Ramos (cell line): Measurements from ENCODE around the gene HIGD2A.

Source experiments
- in situ Hi-C: fragments of 300-500 bp; cut with MboI; formaldehyde crosslinking; loops from one replicate; pipeline ENCODE4 v1.14.3; 2022; ENCODE audit warnings: low sequenced_read_pairs; ENCODE audit not compliant: unreplicated experiment

Gene HIGD2A

DNA sequence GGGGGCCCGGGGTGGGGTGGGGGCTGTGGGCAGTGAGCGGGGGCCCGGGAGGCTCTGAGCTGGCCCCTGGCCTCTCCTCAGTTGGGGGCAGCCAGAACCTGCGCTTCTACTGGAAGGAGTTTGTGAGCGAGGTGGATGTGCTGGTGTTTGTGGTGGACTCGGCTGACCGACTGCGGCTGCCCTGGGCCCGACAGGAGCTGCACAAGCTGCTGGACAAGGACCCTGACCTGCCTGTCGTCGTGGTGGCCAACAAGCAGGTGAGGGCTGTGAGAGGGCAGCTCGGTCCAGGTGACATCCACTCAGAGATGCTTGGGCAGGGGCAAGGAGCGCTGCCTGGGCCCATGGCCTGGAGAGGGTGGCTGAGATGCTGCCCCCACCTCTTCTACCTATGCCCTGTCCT is 19.8 kb upstream of the HIGD2A start:
- in situ Hi-C loops = no loop called here

DNA sequence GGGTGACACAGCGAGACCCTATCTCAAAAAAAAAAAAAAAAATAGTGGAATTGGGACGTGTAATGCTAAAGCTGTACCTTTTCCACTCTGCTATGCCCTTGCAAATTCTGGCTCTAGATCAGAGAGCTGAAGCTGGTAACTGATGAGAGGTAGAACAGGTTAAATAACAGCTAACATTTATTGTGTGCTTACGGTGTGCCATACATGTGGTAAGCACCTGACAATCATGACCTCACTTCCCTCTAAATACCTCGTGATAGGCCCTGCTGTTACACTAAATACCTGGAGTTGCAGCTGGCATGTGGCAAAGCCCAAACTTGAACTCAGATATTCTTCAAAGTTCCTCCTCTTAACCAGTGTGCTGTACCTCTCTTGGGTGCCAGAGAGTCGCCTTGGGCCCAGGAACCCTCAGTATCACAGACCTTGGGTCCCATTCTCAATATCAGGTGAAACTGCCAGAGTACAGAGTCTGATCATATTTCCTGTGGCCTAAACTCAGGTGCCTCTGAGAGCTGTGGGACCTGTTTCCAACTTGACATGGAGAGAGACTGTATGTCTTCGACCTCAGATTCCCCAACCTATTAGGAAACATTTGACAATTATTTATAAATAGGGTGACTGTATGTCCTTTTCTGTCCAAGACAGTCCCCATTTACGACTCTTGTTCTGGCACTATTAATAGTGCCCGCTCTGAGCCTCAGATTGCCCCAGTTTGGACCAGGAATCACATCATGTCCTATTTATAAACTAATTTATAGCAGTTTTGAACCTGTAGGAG is 18.4 kb upstream of the HIGD2A start:
- in situ Hi-C loops = no loop called here

DNA sequence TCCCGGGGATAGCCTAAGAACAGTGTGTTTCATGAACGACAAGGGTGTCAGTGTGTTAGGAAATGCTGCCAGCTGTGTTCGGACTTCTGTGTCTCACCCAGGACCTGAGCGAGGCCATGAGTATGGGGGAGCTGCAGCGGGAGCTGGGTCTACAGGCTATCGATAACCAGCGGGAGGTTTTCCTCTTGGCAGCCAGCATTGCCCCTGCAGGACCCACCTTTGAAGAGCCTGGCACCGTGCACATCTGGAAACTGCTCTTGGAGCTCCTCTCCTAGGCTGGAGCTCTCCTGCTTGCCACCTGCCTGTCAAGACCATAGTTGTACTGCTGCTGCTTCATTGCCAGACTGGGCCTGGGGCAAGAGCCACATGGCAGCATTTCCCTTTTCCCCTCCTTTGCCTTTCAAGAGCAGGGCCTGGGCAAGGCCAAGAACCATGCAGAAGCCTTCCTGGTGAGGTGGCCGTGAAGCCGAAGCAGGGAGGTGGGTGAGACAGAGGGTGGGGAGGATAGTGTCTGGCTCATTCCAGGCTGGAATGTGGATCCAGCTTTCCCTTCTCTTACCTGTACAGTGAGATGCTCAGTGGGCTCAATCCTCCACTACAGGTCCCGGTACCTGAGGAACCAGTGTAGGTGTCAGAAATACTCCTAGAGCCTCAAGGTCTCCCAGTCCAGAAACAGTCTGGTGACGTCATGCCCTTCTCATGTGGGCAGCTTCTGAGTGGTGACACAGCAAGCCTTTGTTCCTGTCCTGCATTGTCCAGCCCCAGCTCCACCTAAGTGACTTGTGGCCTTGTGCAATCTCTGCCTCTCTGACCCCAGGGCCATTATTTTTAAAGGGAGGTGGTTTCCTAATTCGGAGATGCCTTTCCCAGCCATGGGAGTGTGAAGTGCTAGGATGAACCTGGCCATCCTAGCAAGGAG is 16.7 kb upstream of the HIGD2A start:
- in situ Hi-C loops = no loop called here

DNA sequence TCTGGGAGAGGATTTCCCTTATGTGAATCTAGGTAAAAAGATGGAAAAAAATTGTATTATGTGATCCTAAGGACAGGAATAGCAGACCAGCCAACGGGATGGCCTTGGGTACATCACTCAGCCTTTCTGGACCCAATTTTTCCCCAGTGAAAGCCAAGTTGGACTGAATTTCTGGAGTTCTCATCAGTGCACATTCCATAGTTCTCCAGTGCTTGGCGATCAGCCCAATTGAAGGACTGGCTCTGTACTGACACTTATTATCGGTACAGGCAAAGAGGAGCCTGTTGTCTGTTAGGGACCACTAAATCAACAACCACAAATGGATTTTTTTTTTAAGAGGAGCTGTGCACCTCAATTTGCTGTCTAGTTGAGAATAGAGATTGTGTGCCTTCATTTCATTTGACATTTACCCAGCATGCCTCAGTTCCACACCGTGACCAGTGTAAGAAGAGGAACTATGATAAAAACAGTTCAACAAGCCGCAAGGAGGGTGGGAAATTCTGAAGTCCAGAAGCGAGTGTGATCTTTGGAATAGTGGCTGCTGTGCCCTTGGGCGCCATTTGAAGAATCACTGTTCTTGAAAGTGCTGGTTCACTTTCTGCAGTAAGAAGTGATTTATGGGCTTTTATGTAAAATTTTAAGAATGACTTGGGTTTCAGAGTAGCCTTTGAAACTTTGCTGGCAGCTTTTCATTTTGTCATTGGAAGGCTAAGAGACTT is 15.3 kb upstream of the HIGD2A start:
- in situ Hi-C loops = no loop called here

DNA sequence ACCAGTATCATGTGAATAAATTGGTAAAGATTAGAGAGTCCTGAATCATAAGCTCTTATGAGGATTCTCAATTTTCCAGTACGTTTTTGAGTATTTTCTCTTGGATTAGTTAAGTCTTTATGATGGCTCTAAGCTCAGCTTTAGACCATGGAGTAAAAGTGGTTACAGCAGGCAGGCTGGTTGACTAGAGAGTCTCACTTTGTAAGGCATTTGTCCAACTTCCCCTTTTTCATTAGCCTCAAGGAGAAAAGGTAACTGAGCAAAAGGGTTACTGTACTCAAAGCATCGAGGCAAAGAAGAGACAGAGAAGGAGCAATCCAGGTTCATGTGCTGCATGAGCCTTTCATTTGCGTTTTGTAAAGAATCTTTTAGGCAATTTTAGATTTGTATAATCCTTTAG is 8.7 kb upstream of the HIGD2A start:
- in situ Hi-C loops = no loop called here

DNA sequence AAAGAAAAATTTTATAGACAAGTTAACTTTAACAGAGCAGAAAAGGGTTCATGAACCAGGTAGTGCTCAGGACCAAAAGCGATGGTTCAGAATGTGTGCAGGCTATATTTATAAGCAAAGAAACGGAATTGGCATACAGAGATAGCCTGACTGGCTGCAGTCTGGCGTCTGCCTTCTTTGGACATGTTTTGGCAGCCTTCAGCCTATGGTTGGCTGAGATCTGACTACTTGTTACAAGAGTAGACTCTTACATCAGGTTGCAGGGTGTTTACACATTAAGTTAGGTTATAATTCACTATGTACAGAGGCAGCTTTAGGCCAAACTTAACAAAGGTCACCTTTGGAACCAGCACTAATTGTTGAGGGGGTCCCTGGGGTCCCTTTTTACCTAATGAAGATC is 7.1 kb upstream of the HIGD2A start:
- in situ Hi-C loops = no loop called here

DNA sequence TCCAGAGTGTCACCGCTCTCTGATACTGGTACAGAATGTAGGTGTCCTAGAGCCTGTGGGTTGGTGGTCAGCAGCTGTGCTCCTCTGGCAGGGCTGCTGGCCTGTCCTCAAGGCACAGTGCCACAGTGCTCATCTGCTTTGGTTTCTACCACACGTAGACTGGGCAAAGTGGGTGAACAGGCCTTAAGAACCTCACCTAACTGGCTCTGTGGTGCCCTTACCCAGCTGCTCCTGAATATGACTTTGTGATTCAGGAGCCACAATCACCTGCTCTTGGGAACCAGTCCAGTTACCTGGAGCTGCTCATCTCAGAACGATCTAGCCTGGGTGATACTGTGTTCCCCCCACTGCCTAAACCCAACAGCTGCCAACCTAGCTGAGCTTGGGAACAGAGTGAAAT is 6.6 kb upstream of the HIGD2A start:
- in situ Hi-C loops = no loop called here

DNA sequence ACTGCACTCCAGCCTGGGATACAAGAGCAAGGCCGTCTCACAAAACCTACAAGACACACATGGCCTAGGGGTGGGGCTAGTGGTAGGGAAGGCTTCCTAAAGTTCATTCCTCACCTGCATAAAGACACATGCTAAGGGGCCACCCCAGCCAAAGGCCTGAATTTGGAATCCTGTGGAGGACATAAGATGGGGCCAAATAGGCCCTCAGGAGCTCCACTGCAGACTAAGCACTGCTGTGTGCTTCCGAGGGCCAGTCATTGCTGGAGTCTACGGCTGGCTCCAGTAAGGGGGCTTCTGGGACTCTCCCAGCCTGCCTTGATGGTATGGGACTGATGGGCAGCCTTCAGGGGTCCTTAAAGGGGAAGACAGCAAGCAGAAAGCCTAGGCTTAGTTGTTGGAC is 5.8 kb upstream of the HIGD2A start:
- in situ Hi-C loops = no loop called here

DNA sequence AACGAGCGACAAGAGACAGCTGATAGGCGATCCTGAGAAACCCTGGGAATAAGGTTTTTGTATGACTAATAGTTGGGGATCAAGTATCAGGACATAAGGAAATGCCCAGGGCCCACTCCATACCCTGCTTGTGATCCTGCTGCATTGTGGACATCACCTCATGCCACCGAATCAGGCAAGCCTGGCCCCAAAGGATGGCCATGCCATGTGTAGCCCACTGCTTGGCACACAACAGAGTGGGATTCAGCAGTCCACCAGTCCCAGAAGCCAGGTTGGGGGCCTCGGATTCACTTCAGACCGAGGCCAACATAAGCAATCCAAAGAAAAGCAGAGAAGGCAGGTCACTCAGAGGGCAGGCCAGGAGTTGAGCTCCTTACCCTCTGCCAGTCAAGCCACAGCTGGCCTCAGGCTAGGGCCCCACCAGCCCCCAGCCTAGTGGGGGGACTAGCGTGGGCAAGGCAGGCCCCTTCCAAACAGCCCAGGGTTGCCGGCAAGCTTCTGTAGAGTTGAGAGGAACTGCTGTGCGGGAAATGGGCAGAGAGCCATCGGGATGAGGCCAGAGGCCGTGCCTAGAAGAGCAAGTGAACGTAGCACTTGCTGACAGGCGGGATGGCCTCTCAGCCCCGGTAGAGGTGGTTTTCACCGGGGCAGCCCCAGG is 5.2 kb upstream of the HIGD2A start:
- in situ Hi-C loops = no loop called here

DNA sequence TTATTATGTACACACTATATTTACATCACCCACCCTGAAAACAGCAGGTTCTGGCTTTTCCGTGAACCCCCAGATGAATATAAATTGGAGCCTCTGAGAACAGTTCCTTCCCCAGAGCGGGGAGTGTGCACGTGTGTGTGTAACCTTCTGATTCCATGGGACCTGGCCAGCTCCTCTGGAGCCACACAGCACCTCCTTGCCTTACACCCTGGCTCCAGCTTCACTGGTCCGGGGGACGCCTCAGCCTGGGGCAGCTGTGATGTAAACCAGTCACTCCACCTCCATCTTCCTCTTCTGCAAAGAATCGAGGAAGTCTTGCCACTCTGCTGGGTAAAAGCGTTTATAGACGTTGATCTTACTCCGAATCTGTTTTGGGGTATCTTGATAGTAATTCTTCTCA is 4.6 kb upstream of the HIGD2A start:
- in situ Hi-C loops = no loop called here

DNA sequence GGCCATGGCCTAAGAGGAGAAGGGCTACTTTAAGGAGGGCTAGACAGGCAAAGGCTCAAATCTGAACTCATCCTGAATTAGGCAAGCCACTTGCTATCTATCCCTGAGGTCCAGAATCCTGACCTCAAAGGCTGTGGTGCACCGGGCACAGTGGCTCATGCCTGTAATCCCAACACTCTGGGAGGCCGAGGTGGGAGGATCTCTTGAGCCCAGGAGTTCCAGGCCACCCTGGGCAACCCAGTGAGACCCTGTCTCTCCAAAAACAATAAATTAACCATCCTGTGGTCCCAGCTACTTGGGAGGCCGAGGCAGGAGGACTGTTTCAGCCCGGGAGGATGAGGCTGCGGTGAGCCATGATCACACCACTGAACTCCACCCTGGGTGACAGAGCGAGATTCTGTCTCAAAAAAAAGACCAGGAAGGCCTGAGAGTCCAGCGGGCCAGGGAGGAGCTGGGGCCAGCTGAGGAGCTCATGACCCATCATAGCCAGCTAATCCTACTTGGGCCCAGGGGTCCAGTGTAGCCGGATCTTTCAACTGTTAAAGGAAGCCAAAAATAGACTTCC is 4.1 kb upstream of the HIGD2A start:
- in situ Hi-C loops = no loop called here

DNA sequence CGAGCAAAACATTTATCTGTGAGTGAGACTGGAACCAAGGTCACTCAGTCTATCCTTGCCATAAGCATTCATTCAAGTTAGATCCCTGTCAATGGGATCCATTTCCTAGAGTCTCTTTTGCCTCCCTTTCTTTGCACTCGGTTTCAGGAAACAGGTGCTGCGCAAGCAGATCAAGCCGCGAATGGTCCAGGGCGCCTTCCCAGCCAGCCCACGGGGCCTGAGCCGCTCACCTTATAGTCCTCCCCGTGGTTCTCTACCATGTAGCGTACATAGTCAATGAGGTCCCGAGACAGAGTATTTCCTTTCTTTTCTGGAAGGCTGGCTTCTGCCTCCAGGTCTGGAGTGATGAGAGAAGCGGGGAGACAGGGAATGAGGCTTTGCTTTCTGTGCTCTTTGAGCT is 3.6 kb upstream of the HIGD2A start:
- in situ Hi-C loops = no loop called here

DNA sequence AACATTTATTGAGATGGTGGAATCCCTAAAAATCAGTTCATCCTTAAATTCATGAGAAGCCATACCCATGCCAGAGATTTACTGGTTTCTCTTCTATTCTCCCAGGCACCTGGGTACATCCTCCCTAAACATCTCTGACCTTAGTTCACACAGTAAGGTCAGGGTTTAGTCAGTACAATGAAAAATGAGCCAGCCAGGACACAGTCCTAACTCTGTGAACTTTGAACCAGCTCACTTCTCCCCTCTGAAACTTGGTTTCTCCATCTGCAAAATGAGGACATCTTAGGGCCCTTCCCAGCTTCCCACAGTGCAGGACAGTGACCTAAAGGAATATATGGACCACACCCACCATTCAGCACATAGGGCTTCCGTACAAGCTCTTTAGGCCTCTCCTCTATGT is 2.1 kb upstream of the HIGD2A start:
- in situ Hi-C loops = no loop called here

DNA sequence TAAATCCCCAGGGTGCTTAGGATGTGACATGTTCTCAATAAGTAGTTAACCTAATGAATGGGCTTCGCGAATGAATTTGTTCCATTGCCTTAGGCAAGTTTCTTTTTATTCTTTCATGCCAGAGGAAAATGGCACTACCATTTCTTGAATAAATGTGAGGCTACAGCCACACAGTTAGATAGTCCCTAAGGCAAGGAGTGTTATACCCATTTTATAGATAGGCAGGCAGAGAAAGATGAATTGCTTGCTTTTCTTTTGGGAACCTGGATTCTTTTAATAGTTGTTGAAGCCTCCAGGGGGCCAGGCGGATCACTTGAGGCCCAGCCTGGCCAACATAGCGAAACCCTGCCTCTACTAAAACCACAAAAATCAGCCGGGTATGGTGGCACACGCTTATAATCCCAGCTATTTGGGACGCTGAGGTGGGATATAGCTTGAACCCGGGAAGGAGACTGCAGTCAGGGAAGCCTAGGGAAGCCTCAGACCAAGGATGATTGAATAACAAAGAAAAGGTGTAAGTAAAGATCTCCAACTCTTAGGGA is 1.1 kb upstream of the HIGD2A start:
- in situ Hi-C loops = no loop called here

DNA sequence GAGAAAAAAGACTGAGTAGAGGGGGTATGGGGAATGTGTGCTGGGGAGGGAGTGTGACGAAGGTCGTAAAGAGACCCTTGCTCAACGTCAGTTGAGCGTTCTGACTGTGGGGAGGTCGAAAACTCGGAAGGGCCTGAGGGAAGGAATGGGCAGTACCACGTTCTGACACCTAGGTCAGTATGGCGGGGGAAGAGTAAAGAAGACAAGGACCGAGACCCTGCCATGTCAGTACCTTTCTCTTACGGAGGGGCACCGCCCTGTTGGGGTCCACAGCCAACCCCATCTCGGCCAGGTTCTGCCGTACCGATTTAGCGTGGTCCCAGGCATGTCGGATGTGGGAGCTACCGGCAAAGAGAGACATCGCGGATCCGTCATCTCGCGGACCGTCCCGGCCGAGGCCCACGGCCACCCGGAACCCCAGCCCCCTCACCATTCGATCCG is 528 bp upstream of the HIGD2A start:
- in situ Hi-C loops = no loop called here

DNA sequence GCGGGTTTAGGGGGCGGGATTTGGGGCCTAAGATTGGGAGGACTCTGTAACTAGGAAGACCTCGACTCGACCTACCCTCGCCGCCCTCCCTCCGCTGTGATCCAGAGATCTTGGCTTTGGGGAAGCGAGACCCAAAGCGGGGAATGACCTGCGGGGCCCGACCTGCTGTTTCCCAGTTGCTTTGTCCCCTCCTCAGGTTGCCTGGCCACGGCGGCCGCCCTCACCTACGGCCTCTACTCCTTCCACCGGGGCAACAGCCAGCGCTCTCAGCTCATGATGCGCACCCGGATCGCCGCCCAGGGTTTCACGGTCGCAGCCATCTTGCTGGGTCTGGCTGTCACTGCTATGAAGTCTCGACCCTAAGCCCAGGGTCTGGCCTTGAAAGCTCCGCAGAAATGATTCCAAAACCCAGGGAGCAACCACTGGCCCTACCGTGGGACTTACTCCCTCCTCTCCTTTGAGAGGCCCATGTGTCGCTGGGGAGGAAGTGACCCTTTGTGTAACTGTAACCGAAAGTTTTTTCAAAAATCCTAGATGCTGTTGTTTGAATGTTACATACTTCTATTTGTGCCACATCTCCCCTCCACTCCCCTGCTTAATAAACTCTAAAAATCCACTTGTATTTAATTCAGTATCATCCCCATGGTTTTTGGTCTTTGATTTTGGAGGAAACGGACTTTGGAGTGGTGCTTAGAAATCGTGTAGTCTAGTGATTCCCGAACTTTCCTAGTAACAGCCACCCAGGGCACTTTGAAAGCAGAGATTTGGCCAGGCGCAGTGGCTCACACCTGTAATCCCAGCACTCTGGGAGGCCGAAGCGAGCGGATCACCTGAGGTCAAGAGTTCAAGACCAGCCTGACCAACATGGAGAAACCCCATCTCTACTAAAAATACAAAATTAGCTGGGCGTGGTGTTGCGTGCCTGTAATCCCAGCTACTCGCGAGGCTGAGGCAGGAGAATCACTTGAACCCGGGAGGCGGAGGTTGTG is 878 bp downstream of the HIGD2A start:
- in situ Hi-C loops = no loop called here

DNA sequence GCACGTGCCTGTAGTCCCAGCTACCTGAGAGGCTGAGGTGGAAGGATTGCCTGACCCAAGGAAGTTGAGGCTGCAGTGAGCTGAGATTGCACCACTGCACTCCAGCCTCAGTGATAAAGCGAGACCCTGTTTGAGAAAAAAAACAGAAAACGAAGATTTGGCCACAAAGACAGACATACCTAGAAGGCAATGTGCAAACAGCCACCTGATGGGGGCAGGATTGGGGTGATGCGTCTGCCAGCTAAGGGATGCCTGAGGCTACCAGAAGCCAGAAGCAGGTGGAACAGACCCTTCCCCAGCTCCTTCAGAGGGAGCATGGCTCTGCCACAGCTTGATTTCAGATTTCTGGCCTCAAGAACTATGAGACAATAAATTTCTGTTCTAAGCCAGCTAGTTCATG is 2.9 kb downstream of the HIGD2A start:
- in situ Hi-C loops = no loop called here

DNA sequence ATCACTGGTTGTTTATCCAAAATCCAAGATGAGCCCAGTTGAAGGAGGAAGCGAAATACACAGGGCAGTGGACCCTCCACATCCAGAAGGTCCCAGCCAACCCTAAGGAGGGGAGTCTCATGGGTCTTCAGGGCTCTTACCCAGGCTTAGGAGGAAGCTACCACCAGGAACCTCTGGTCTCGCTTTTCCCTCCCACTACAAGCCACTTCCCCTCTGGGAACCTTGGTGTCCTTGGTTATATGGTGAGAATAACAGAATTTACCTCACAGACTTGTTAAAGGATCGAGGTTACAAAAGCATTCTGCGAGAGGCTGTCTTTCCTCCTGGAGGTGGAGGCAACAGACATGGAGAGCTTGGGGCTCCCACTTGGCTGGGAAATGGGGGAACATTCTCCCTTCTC is 3.4 kb downstream of the HIGD2A start:
- in situ Hi-C loops = no loop called here

DNA sequence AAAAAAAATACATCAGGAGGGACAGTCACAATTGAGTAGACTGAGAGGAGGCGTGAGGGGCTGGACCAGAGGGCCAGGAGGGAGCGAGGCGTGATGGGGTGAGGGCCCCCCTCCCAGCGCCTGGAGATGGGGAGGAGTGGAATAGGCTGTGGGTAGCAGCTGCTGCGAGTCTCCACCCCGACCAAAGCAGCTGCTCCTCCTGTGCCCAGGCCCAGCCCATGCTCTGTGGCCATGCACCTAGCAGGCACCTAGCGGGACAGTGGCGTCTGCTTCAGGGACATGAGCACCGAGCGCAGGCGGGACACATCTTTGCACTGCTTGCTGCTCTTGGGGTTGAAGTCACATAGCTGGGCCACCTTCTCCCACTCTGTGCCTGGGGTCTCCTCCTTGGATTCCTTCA is 4.0 kb downstream of the HIGD2A start:
- in situ Hi-C loops = no loop called here
